Panc1 (cell line): ENCODE data around the gene PGA4. TPM values are rescaled to one million over a fixed set of nuclear protein-coding genes. Genes with fewer than 3 reads are reported as not detected.
A peak's percentile ranks its signal among the peaks of the same experiment; 100 is the strongest.

Source experiments
- ATAC-seq: fragments of 200-7000 bp; cut with Tn5 transposase; 2 replicates; pipeline ENCODE4 v1.9.1; 2020; ENCODE audit warnings: mild to moderate bottlenecking, moderate library complexity
- BruUV-seq: library from RNA; stranded (reverse); fragments of 400-500 nt; replicated peaks from 2 replicates; lab custom pipeline; 2021; lab: Mats Ljungman, UMichigan
- CTCF ChIA-PET: fragments of 300-600 bp; sonication (Branson Sonifier 250); formaldehyde crosslinking; loops from one replicate; lab custom pipeline; 2022; ENCODE audit warnings: antibody characterized with exemption; lab: Charles Lee
- POLR2A ChIA-PET: fragments of 300-600 bp; sonication (Branson Sonifier 250); formaldehyde crosslinking; loops from one replicate; lab custom pipeline; 2022; ENCODE audit warnings: antibody characterized with exemption; lab: Charles Lee
- DNase-seq: peaks from one replicate; pipeline ENCODE4 v3.0.0-alpha.2; 2010; ENCODE audit warnings: low read depth, low spot score
- H3K27ac ChIP-seq: 2 replicates; pipeline ENCODE4 v1.5.1; 2011; ENCODE audit warnings: mild to moderate bottlenecking, low read length, inconsistent platforms
- H3K27me3 ChIP-seq: fragments of 200-500 bp; sonication (Bioruptor generic); 2 replicates; pipeline ENCODE4 v1.6.0; 2014; ENCODE audit warnings: low read length, inconsistent platforms; ENCODE audit not compliant: control insufficient read depth, insufficient read depth
- H3K36me3 ChIP-seq: fragments of 200-500 bp; sonication (Bioruptor generic); 2 replicates; pipeline ENCODE4 v1.5.1; 2014; ENCODE audit warnings: inconsistent platforms, mild to moderate bottlenecking, low read length, moderate library complexity; ENCODE audit not compliant: control insufficient read depth, insufficient read depth
- H3K4me1 ChIP-seq: 2 replicates; pipeline ENCODE4 v1.5.1; 2011; ENCODE audit warnings: inconsistent platforms, mild to moderate bottlenecking, low read length, moderate library complexity; ENCODE audit not compliant: control insufficient read depth, insufficient read depth
- H3K4me3 ChIP-seq, 2 experiments: 2 replicates each; pipeline ENCODE4 v1.5.1; 2011 to 2012; ENCODE audit warnings: low read depth in 2 of 2, low read length in 2 of 2, mild to moderate bottlenecking in 2 of 2, inconsistent platforms in 1 of 2, moderate library complexity in 1 of 2
- H3K9me3 ChIP-seq: fragments of 200-500 bp; sonication (Bioruptor generic); 2 replicates; pipeline ENCODE4 v1.5.1; 2014; ENCODE audit warnings: low read depth, mild to moderate bottlenecking, inconsistent platforms, low read length, moderate library complexity; ENCODE audit not compliant: control insufficient read depth, insufficient read depth
- CTCF ChIP-seq: fragments of 450-650 bp; IDR thresholded peaks from 2 replicates; pipeline ENCODE4 v1.5.1; 2017; ENCODE audit warnings: mild to moderate bottlenecking
- POLR2AphosphoS5 ChIP-seq: IDR thresholded peaks from 2 replicates; pipeline ENCODE4 v1.6.1; 2012; ENCODE audit warnings: mild to moderate bottlenecking, low read depth, low read length, moderate library complexity
- REST ChIP-seq, 2 experiments: IDR thresholded peaks; 2 replicates each; pipeline ENCODE4 v1.6.1; 2011 to 2012; ENCODE audit warnings: low read depth in 2 of 2, control low read depth in 1 of 2, low read length in 1 of 2, mild to moderate bottlenecking in 1 of 2, moderate library complexity in 1 of 2; ENCODE audit not compliant: insufficient read depth in 1 of 2
- SIN3A ChIP-seq: IDR thresholded peaks from 2 replicates; pipeline ENCODE4 v1.6.1; 2012; ENCODE audit warnings: low read depth, mild to moderate bottlenecking, low read length, moderate library complexity, borderline replicate concordance; ENCODE audit not compliant: insufficient read depth
- TCF7L2 ChIP-seq: IDR thresholded peaks from 2 replicates; pipeline ENCODE4 v1.6.1; 2011; ENCODE audit warnings: mild to moderate bottlenecking, low read depth, low read length, inconsistent platforms
- in situ Hi-C: cut with HindIII; loops from 2 replicates; pipeline ENCODE4 v1.10.0; 2016; ENCODE audit warnings: low sequenced_read_pairs, low pct_unique_long_range_greater_than_20kb
- intact Hi-C: fragments of 100-400 bp; cut with micrococcal nuclease; formaldehyde crosslinking; loops from one replicate; pipeline ENCODE4 v1.10.0; 2022; ENCODE audit not compliant: unreplicated experiment
- total RNA-seq: library from RNA; stranded (reverse); gene quantifications from one replicate; pipeline ENCODE4 v1.2.1, GENCODE V29; 2021; ENCODE audit not compliant: unreplicated experiment

Gene PGA4
- total RNA-seq, 1 experiment from 2014 or later, result not detected

- Histone ChIP-seq H3K36me3 (no peaks in the 10 kb centered on the region), H3K27ac (no peak overlapping the region), H3K4me3 (no peak overlapping the region), H3K4me1 (no peaks in the 10 kb centered on the region), H3K9me3 (no peaks in the 10 kb centered on the region), H3K27me3 (no peaks in the 10 kb centered on the region)
- no TSS peak for BruUV-seq
- no peak for DNase-seq
- ATAC-seq, result no peak
- TF ChIP-seq CTCF (no peak), SIN3A (no peak), TCF7L2 (no peak), POLR2AphosphoS5 (no peak), REST (IDR thresholded peaks at IDR 0.05; ENCODE audit: insufficient read depth in 1 of 2, low read depth in 2 of 2, low read length in 1 of 2) (no peak)
- ChIA-PET POLR2A (no interaction called here), CTCF (interaction anchor here (0.7 kb wide), 1 partner anchor 13 kb away, joined by 4 read pairs; no protein-coding TSS in a partner anchor)
- in situ Hi-C loops (no loop called here), intact Hi-C loops (loop anchor here (5.0 kb wide), 2 partner anchors 54 to 354 kb away; no protein-coding TSS in a partner anchor)
Observed at GRCh38 chr11:61186504-61186903, 35.6 kb upstream of the PGA4 start.

GRCh38 chr11:61187505-61188130, 34.5 kb upstream of the PGA4 start:
- ATAC-seq (peak; percentile 92), DNase-seq (peak; percentile 58)
- Histone ChIP-seq H3K27ac (no peak overlapping the region), H3K27me3 (no peaks in the 10 kb centered on the region), H3K4me1 (no peaks in the 10 kb centered on the region), H3K4me3 (no peak overlapping the region), H3K36me3 (no peaks in the 10 kb centered on the region), H3K9me3 (no peaks in the 10 kb centered on the region)
- in situ Hi-C loops, result no loop called here
- POLR2A ChIA-PET, result interaction anchor here (0.6 kb wide), 1 partner anchor 10 kb away, joined by 3 read pairs; no protein-coding TSS in a partner anchor
- intact Hi-C loops, result loop anchor here (5.0 kb wide), 2 partner anchors 55 to 355 kb away; no protein-coding TSS in a partner anchor
- TF ChIP-seq CTCF (peak; percentile 95), POLR2AphosphoS5 (no peak)
- CTCF ChIA-PET, result no interaction called here
- BruUV-seq, result no TSS peak
